Activated naive CD8-positive, alpha-beta T cell treated with anti-CD3 and anti-CD28 coated beads, Interleukin-2, amount 50 U/mL, for 16 hours (primary cell): Measurements from ENCODE around the gene PLN.

Experiments used
- DNase-seq: peaks from one replicate; pipeline ENCODE4 v3.0.0-alpha.2; 2020; ENCODE audit warnings: low read depth, low spot score

PLN gene

GRCh38 chr6:118537574-118537973 is 10.5 kb upstream of the PLN start:
- no peak for DNase-seq

- no peak for DNase-seq
Observed at GRCh38 chr6:118542184-118542952, 5.7 kb upstream of the PLN start.

- DNase-seq: no peak
Observed at GRCh38 chr6:118544105-118544504, 4.0 kb upstream of the PLN start.

- no peak for DNase-seq
Observed at GRCh38 chr6:118546164-118546879, 1.8 kb upstream of the PLN start.

GRCh38 chr6:118546880-118547218 is 1.2 kb upstream of the PLN start:
- no peak for DNase-seq

GRCh38 chr6:118548613-118549012 is 517 bp downstream of the PLN start:
- no peak for DNase-seq

- no peak for DNase-seq
Observed at GRCh38 chr6:118551063-118552053, 3.3 kb downstream of the PLN start.

- DNase-seq: no peak
Observed at GRCh38 chr6:118553132-118553531, 5.0 kb downstream of the PLN start.

- DNase-seq: no peak
Observed at GRCh38 chr6:118554698-118555097, 6.6 kb downstream of the PLN start.

- DNase-seq: no peak
Observed at GRCh38 chr6:118558464-118559217, 10.5 kb downstream of the PLN start.

GRCh38 chr6:118559659-118560058 is 11.6 kb downstream of the PLN start:
- no peak for DNase-seq

GRCh38 chr6:118562248-118562647 is 14.2 kb downstream of the PLN start:
- DNase-seq: no peak

GRCh38 chr6:118562959-118563358 is 14.9 kb downstream of the PLN start:
- no peak for DNase-seq

- DNase-seq: no peak
Observed at GRCh38 chr6:118565311-118565960, 17.3 kb downstream of the PLN start.

GRCh38 chr6:118567974-118568373 is 19.9 kb downstream of the PLN start:
- no peak for DNase-seq

GRCh38 chr6:118569498-118569897 is 21.4 kb downstream of the PLN start:
- no peak for DNase-seq

- DNase-seq: no peak
Observed at GRCh38 chr6:118571121-118571520, 23.0 kb downstream of the PLN start.

GRCh38 chr6:118574051-118574865 is 26.2 kb downstream of the PLN start:
- DNase-seq: no peak

- DNase-seq: no peak
Observed at GRCh38 chr6:118577972-118578371, 29.9 kb downstream of the PLN start.

- DNase-seq: no peak
Observed at GRCh38 chr6:118578617-118579016, 30.5 kb downstream of the PLN start.
